Measurements from ENCODE around the gene FNDC5. TPM values are rescaled to one million over a fixed set of nuclear protein-coding genes. Genes with fewer than 3 reads are reported as not detected.
A peak's percentile ranks its signal among the peaks of the same experiment; 100 is the strongest.

The FNDC5 gene
- total RNA-seq, 3 donors from 2014 or later = 0.38 to 0.51 (median 0.41) TPM

- intact Hi-C loops (cut with DNase I, micrococcal nuclease) = no loop called here
- DNase-seq = no peak
Observed at GRCh38 chr1:32828341-32828740, 42.4 kb downstream of the FNDC5 start.

GRCh38 chr1:32825181-32825580, 45.5 kb downstream of the FNDC5 start:
- Histone ChIP-seq H3K9me3 (no peaks in the 10 kb centered on the region), H3K36me3 (ENCODE audit: low read depth) (no peaks in the 10 kb centered on the region), H3K4me3 (no peak overlapping the region), H3K4me1 (ENCODE audit: low read depth) (no peaks in the 10 kb centered on the region)
- DNase-seq (no peak), ATAC-seq (no peak)
- no peak for TF ChIP-seq CTCF (IDR thresholded peaks at IDR 0.05)
- intact Hi-C loops (cut with DNase I, micrococcal nuclease) = no loop called here

More at GRCh38 chr1:32828341-32828740, 42.4 kb downstream of the FNDC5 start:
- Histone ChIP-seq H3K4me3 (no peak overlapping the region), H3K9me3 (no peaks in the 10 kb centered on the region), H3K36me3 (ENCODE audit: low read depth) (peaks cover 4% of the 10 kb centered on the region), H3K4me1 (ENCODE audit: low read depth) (no peaks in the 10 kb centered on the region)
- no peak for TF ChIP-seq CTCF (IDR thresholded peaks at IDR 0.05)
- ATAC-seq = no peak

GRCh38 chr1:32818804-32819541, 51.7 kb downstream of the FNDC5 start:
- DNase-seq = peak in 1 of 3 donors; percentile 29
- H3K4me3 ChIP-seq = no peak overlapping the region
- H3K9me3 ChIP-seq = no peaks in the 10 kb centered on the region
- intact Hi-C loops (cut with DNase I, micrococcal nuclease) = no loop called here
- TF ChIP-seq CTCF (IDR thresholded peaks at IDR 0.05) = no peak
- no peaks in the 10 kb centered on the region for H3K36me3 ChIP-seq (ENCODE audit: low read depth)
- peaks cover 25% of the 10 kb centered on the region for H3K4me1 ChIP-seq (ENCODE audit: low read depth)
- ATAC-seq = no peak

GRCh38 chr1:32817815-32818786, 52.6 kb downstream of the FNDC5 start:
- Histone ChIP-seq H3K4me3 (peak overlapping the region; percentile 91), H3K4me1 (ENCODE audit: low read depth) (peaks cover 25% of the 10 kb centered on the region), H3K9me3 (no peaks in the 10 kb centered on the region), H3K36me3 (ENCODE audit: low read depth) (no peaks in the 10 kb centered on the region)
- DNase-seq = peak; percentile 74 to 85 (median 83)
- ATAC-seq = peak; percentile 54
- TF ChIP-seq CTCF (IDR thresholded peaks at IDR 0.05) = peak; percentile 8
- intact Hi-C loops (cut with DNase I, micrococcal nuclease) = no loop called here

- no peaks in the 10 kb centered on the region for H3K9me3 ChIP-seq
- H3K36me3 ChIP-seq (ENCODE audit: low read depth) = no peaks in the 10 kb centered on the region
- peak within 1 kb of the TSS; percentile 91 for H3K4me3 ChIP-seq
- peak; percentile 100 for DNase-seq
- ATAC-seq = peak; percentile 96
- peaks cover 25% of the 10 kb centered on the region for H3K4me1 ChIP-seq (ENCODE audit: low read depth)
- intact Hi-C loops (cut with DNase I, micrococcal nuclease) = no loop called here
- TF ChIP-seq CTCF (IDR thresholded peaks at IDR 0.05) = peak; percentile 5
Observed at GRCh38 chr1:32817159-32817814, 53.4 kb downstream of the FNDC5 start, which contains the start of the genes S100PBP and YARS1. Gene S100PBP, plus strand, starts transcription at chr1:32817653. Its CDS starts 8,447 bp downstream, at chr1:32826100. Gene YARS1, minus strand, starts transcription at chr1:32817358. Its CDS starts 114 bp downstream, at chr1:32817244.

Data from mucosa of descending colon (tissue), 3 donors.